NCI-H460 (cell line): ENCODE data around the gene ADD1. TPM values are rescaled to one million over a fixed set of nuclear protein-coding genes. Genes with fewer than 3 reads are reported as not detected.

Experiments
- total RNA-seq: library from RNA; depleted of rRNA; stranded (reverse); fragments of >200 nt; shearing (Covaris generic); gene quantifications from 2 replicates; pipeline ENCODE4 v1.2.3, GENCODE V29; 2014; rRNA removed

Gene ADD1
- total RNA-seq, 1 experiment from 2014 or later = 71.6 TPM

Other genes starting within 250 kb of the ADD1 start
- gene TNIP2, start 87.5 kb upstream of the ADD1 start, total RNA-seq = 27.2 and 36.5 TPM in 2 replicates
- gene SH3BP2, start 50.8 kb upstream of the ADD1 start, total RNA-seq = 7.5 and 8.2 TPM in 2 replicates
- 28.6 and 37.1 TPM in 2 replicates for gene NOP14, start 119.6 kb downstream of the ADD1 start, total RNA-seq
- gene GRK4, start 119.7 kb downstream of the ADD1 start, total RNA-seq = 1.3 and 2.4 TPM in 2 replicates
- not detected in 2 replicates for gene HTT-AS, start 230.7 kb downstream of the ADD1 start, total RNA-seq
- gene HTT, start 230.8 kb downstream of the ADD1 start, total RNA-seq = 14.6 and 17.6 TPM in 2 replicates